ENCODE measurements around the gene EIF4E2. TPM values are rescaled to one million over a fixed set of nuclear protein-coding genes. Genes with fewer than 3 reads are reported as not detected.

Gene EIF4E2
- total RNA-seq, 2 experiments from 2014 or later = 45.9 to 46.0 TPM

- no peak for TF ChIP-seq CTCF (IDR thresholded peaks at IDR 0.05)
- POLR2A ChIA-PET = no interaction called here
- no peaks in the 10 kb centered on the region for H3K36me3 ChIP-seq (ENCODE audit: insufficient read depth, low read length)
- H3K4me3 ChIP-seq (ENCODE audit: low read length) = no peak overlapping the region
- no peaks in the 10 kb centered on the region for H3K4me1 ChIP-seq (ENCODE audit: insufficient read depth, low read length)
- no peak overlapping the region for H3K27ac ChIP-seq (ENCODE audit: low read depth in 1 of 2, low read length in 2 of 2)
- CTCF ChIA-PET = no interaction called here
- no peaks in the 10 kb centered on the region for H3K27me3 ChIP-seq (ENCODE audit: control insufficient read depth in 1 of 2, insufficient read depth in 2 of 2, low read length in 2 of 2)
- no peak overlapping the region for H3K4me3 Mint-ChIP-seq
- DNase-seq = no peak
- no peaks in the 10 kb centered on the region for H3K4me1 Mint-ChIP-seq (ENCODE audit: low read depth)
- intact Hi-C loops (cut with DNase I, micrococcal nuclease) = no loop called here
- H3K9me3 Mint-ChIP-seq = no peaks in the 10 kb centered on the region
- no peak for ATAC-seq (ENCODE audit: poor library complexity)
- peaks cover 17% of the 10 kb centered on the region for H3K36me3 Mint-ChIP-seq (ENCODE audit: low read depth)
- H3K9me3 ChIP-seq (ENCODE audit: control insufficient read depth in 1 of 2, insufficient read depth in 1 of 2, low read length in 2 of 2) = peaks cover 0 to 4% of the 10 kb centered on the region in 2 experiments
- H3K27me3 Mint-ChIP-seq = no peaks in the 10 kb centered on the region
- no peak overlapping the region for H3K27ac Mint-ChIP-seq
These were observed 38.4 kb downstream of the EIF4E2 start for GRCh38 chr2:232588680-232589585.

- Histone ChIP-seq H3K9me3 (ENCODE audit: control insufficient read depth in 1 of 2, insufficient read depth in 1 of 2, low read length in 2 of 2) (no peaks in the 10 kb centered on the region), H3K4me3 (ENCODE audit: low read length) (no peak overlapping the region), H3K36me3 (ENCODE audit: insufficient read depth, low read length) (no peaks in the 10 kb centered on the region), H3K4me1 (ENCODE audit: insufficient read depth, low read length) (no peaks in the 10 kb centered on the region), H3K27ac (ENCODE audit: low read depth in 1 of 2, low read length in 2 of 2) (no peak overlapping the region), H3K27me3 (ENCODE audit: control insufficient read depth in 1 of 2, insufficient read depth in 2 of 2, low read length in 2 of 2) (no peaks in the 10 kb centered on the region)
- H3K4me3 Mint-ChIP-seq = no peak overlapping the region
- ChIA-PET POLR2A (interaction anchor here (1.1 kb wide), 1 partner anchor 42 kb away, joined by 3 read pairs; no protein-coding TSS in a partner anchor), CTCF (no interaction called here)
- H3K4me1 Mint-ChIP-seq (ENCODE audit: low read depth) = no peaks in the 10 kb centered on the region
- no peaks in the 10 kb centered on the region for H3K9me3 Mint-ChIP-seq
- H3K27ac Mint-ChIP-seq = no peak overlapping the region
- no peak for ATAC-seq (ENCODE audit: poor library complexity)
- no peaks in the 10 kb centered on the region for H3K36me3 Mint-ChIP-seq (ENCODE audit: low read depth)
- H3K27me3 Mint-ChIP-seq = no peaks in the 10 kb centered on the region
- no peak for TF ChIP-seq CTCF (IDR thresholded peaks at IDR 0.05)
- DNase-seq = no peak
- intact Hi-C loops (cut with DNase I, micrococcal nuclease) = no loop called here
These were observed 42.4 kb downstream of the EIF4E2 start for GRCh38 chr2:232592772-232593395.

- no peaks in the 10 kb centered on the region for H3K9me3 ChIP-seq (ENCODE audit: control insufficient read depth in 1 of 2, insufficient read depth in 1 of 2, low read length in 2 of 2)
- intact Hi-C loops (cut with DNase I, micrococcal nuclease) = no loop called here
- no peak overlapping the region for H3K27ac Mint-ChIP-seq
- no peaks in the 10 kb centered on the region for H3K36me3 Mint-ChIP-seq (ENCODE audit: low read depth)
- H3K4me1 Mint-ChIP-seq (ENCODE audit: low read depth) = no peaks in the 10 kb centered on the region
- DNase-seq (no peak), ATAC-seq (ENCODE audit: poor library complexity) (no peak)
- CTCF ChIA-PET = interaction anchor here (1.4 kb wide), 1 partner anchor 12 kb away, joined by 4 read pairs; no protein-coding TSS in a partner anchor
- H3K27me3 Mint-ChIP-seq = no peaks in the 10 kb centered on the region
- no peaks in the 10 kb centered on the region for H3K4me1 ChIP-seq (ENCODE audit: insufficient read depth, low read length)
- H3K4me3 ChIP-seq (ENCODE audit: low read length) = no peak overlapping the region
- no peaks in the 10 kb centered on the region for H3K9me3 Mint-ChIP-seq
- no peaks in the 10 kb centered on the region for H3K36me3 ChIP-seq (ENCODE audit: insufficient read depth, low read length)
- no peak overlapping the region for H3K4me3 Mint-ChIP-seq
- no peak for TF ChIP-seq CTCF (IDR thresholded peaks at IDR 0.05)
- H3K27ac ChIP-seq (ENCODE audit: low read depth in 1 of 2, low read length in 2 of 2) = no peak overlapping the region
- POLR2A ChIA-PET = interaction anchor here (0.6 kb wide), 1 partner anchor 85 kb away, joined by 3 read pairs; no protein-coding TSS in a partner anchor
- H3K27me3 ChIP-seq (ENCODE audit: control insufficient read depth in 1 of 2, insufficient read depth in 2 of 2, low read length in 2 of 2) = no peaks in the 10 kb centered on the region
These were observed 43.5 kb downstream of the EIF4E2 start for GRCh38 chr2:232593982-232594381.
